Liver (tissue), 3 donors: Measurements from ENCODE around the gene TM9SF4.

Experiments
- ATF3 ChIP-seq: IDR thresholded peaks from 2 replicates; pipeline ENCODE4 v1.6.1; 2016; ENCODE audit warnings: antibody characterized with exemption
- CTCF ChIP-seq: fragments of 150-350 bp; IDR thresholded peaks from 2 replicates; pipeline ENCODE4 v1.5.1; 2017; ENCODE audit warnings: improper control_type of control experiment, low read depth, low read length; ENCODE audit not compliant: missing input control
- EGR1 ChIP-seq, 2 donors: IDR thresholded peaks; 2 replicates each; pipeline ENCODE4 v1.6.1; 2016 to 2018; ENCODE audit warnings: antibody characterized with exemption in 2 of 2, low read depth in 2 of 2
- FOXA1 ChIP-seq: IDR thresholded peaks from 2 replicates; pipeline ENCODE4 v1.6.1; 2016; ENCODE audit warnings: antibody characterized with exemption
- JUND ChIP-seq, 2 donors: IDR thresholded peaks; 2 replicates each; pipeline ENCODE4 v1.6.1; 2016; ENCODE audit warnings: antibody characterized with exemption in 2 of 2
- MAX ChIP-seq: IDR thresholded peaks from 2 replicates; pipeline ENCODE4 v1.6.1; 2016; ENCODE audit warnings: antibody characterized with exemption
- RAD21 ChIP-seq, 2 donors: IDR thresholded peaks; 2 replicates each; pipeline ENCODE4 v1.6.1; 2016; ENCODE audit warnings: antibody characterized with exemption in 2 of 2, mild to moderate bottlenecking in 2 of 2
- RXRA ChIP-seq, 2 donors: IDR thresholded peaks; 2 replicates each; pipeline ENCODE4 v1.6.1; 2017 to 2018; ENCODE audit warnings: antibody characterized with exemption in 2 of 2, mild to moderate bottlenecking in 1 of 2
- SP1 ChIP-seq: IDR thresholded peaks from 2 replicates; pipeline ENCODE4 v1.6.1; 2018; ENCODE audit warnings: antibody characterized with exemption, mild to moderate bottlenecking
- YY1 ChIP-seq: IDR thresholded peaks from 2 replicates; pipeline ENCODE4 v1.6.1; 2016; ENCODE audit warnings: antibody characterized with exemption, mild to moderate bottlenecking
- donor health status: healthy.
- donor health status: healthy.

- TF ChIP-seq RAD21 (IDR thresholded peaks at IDR 0.05) (no peak), CTCF (no peak), RXRA (IDR thresholded peaks at IDR 0.05) (no peak), MAX (no peak), FOXA1 (no peak), EGR1 (IDR thresholded peaks at IDR 0.05; ENCODE audit: low read depth in 2 of 2) (no peak), YY1 (no peak), ATF3 (no peak), SP1 (no peak), JUND (IDR thresholded peaks at IDR 0.05) (no peak)
Measured at GRCh38 chr20:32193996-32194395, 84.5 kb downstream of the TM9SF4 start.
